K562 (cell line): ENCODE measurements around the gene MAST3.

ENCODE experiments used
- BDP1 ChIP-seq: IDR thresholded peaks from 3 replicates; pipeline ENCODE4 v1.6.1; 2011; ENCODE audit not compliant: insufficient read length, insufficient read depth
- CEBPB ChIP-seq: fragments of 450-650 bp; IDR thresholded peaks from 2 replicates; pipeline ENCODE4 v1.6.1; 2016; ENCODE audit warnings: missing genetic modification characterization, missing compliant biosample characterization
- CHD2 ChIP-seq: IDR thresholded peaks from 2 replicates; pipeline ENCODE4 v1.6.1; 2011; ENCODE audit warnings: low read depth, low read length
- CTCF ChIP-seq, 3 experiments: IDR thresholded peaks in 2 of 3; conservative IDR thresholded peaks in 1 of 3; 2 replicates each; pipeline ENCODE4 v1.5.1; 2011 to 2012; ENCODE audit warnings: low read length in 3 of 3, mild to moderate bottlenecking in 3 of 3, control low read depth in 2 of 3, improper control_type of control experiment in 1 of 3, inconsistent platforms in 1 of 3, low read depth in 1 of 3, mixed read lengths in 1 of 3, moderate library complexity in 1 of 3; ENCODE audit not compliant: insufficient read depth in 2 of 3
- EZH2 ChIP-seq: IDR thresholded peaks from 2 replicates; pipeline ENCODE4 v1.6.1; 2012; ENCODE audit warnings: low read depth, mild to moderate bottlenecking, inconsistent platforms, low read length, borderline replicate concordance
- HDGF ChIP-seq: fragments of 450-650 bp; IDR thresholded peaks from 2 replicates; pipeline ENCODE4 v1.6.1; 2016
- RFX5 ChIP-seq: IDR thresholded peaks from 2 replicates; pipeline ENCODE4 v1.6.1; 2011; ENCODE audit warnings: low read depth, mild to moderate bottlenecking, improper control_type of control experiment, low read length
- TARDBP ChIP-seq: fragments of 450-650 bp; IDR thresholded peaks from 2 replicates; pipeline ENCODE4 v1.6.1; 2016
- TCF7 ChIP-seq: sonication (generic); IDR thresholded peaks from 2 replicates; pipeline ENCODE4 v1.6.1; 2016; ENCODE audit warnings: antibody characterized with exemption, borderline replicate concordance
- YY1 ChIP-seq, 3 experiments: IDR thresholded peaks; 2 replicates each; pipeline ENCODE4 v1.6.1; 2011; ENCODE audit warnings: low read length in 2 of 3, mild to moderate bottlenecking in 2 of 3, moderate library complexity in 2 of 3, borderline replicate concordance in 1 of 3, control low read depth in 1 of 3, low read depth in 1 of 3; ENCODE audit not compliant: insufficient read depth in 3 of 3, insufficient replicate concordance in 2 of 3, control insufficient read depth in 1 of 3, insufficient read length in 1 of 3; ENCODE audit errors: extremely low read depth in 1 of 3
- ZNF274 ChIP-seq: IDR thresholded peaks from 2 replicates; pipeline ENCODE4 v1.6.1; 2011; ENCODE audit warnings: low read depth, mild to moderate bottlenecking, low read length, moderate library complexity, borderline replicate concordance
- ZNF76 ChIP-seq: fragments of 250-450 bp; sonication (Bioruptor Pico); IDR thresholded peaks from 2 replicates; pipeline ENCODE4 v1.4.0; 2020; ENCODE audit warnings: mild to moderate bottlenecking, moderate library complexity, borderline replicate concordance

GRCh38 chr19:18197306-18197705, 99.7 kb downstream of the MAST3 start:
- TF ChIP-seq TARDBP (no peak), CHD2 (no peak), BDP1 (no peak), CEBPB (no peak), EZH2 (no peak), ZNF274 (no peak), HDGF (no peak), YY1 (IDR thresholded peaks at IDR 0.05; ENCODE audit: borderline replicate concordance in 1 of 3, control insufficient read depth in 1 of 3, extremely low read depth in 1 of 3, insufficient read depth in 3 of 3, insufficient read length in 1 of 3, insufficient replicate concordance in 2 of 3, low read depth in 1 of 3, low read length in 2 of 3) (no peak), CTCF (IDR thresholded peaks at IDR 0.05 in 2 of 3, conservative IDR thresholded peaks at IDR 0.05 in 1 of 3; ENCODE audit: insufficient read depth in 2 of 3, low read depth in 1 of 3, low read length in 3 of 3) (no peak), TCF7 (no peak), RFX5 (no peak), ZNF76 (CRISPR knock-in tag) (no peak)
